SHP77 (cell line): ENCODE results near the gene EEA1.
A peak's percentile ranks its signal among the peaks of the same experiment; 100 is the strongest.
"Not testable (repeated sequence)": the region's sequence is repeated elsewhere in the genome, so short reads cannot be mapped to it uniquely, and the experiment has no call there.

Experiments used
- DNase-seq, 2 experiments: peaks; one replicate each; lab custom pipeline; 2025; lab: John Stamatoyannopoulos, UW

EEA1 gene

GRCh38 chr12:92928962-92929915, at the start of gene EEA1:
EEA1 (minus strand) TSS chr12:92929295; CDS start chr12:92929066, 229 bp downstream.
- peak; percentile 86 to 95 for DNase-seq

DNA sequence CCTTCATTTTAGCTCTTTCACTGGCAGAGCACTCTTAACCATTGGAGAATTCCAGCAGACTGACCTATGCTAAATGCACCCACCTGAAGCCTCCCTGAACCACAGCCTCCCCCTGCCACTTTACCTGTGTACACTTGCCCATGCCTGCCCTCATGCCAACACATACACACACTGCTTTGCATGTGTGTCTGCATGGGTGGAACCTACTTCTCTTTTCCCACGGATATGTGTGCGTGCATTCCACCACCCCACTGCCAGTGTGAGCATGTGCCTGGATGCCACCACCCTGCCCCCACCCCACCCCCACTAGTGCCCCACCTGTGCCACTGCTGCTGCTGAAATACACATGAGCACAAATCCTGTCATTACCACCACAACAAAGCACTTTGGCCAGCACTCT, 49.5 kb upstream of the EEA1 start:
- no peak for DNase-seq

GRCh38 chr12:92977326-92977725, 48.2 kb upstream of the EEA1 start:
- no peak for DNase-seq

DNA sequence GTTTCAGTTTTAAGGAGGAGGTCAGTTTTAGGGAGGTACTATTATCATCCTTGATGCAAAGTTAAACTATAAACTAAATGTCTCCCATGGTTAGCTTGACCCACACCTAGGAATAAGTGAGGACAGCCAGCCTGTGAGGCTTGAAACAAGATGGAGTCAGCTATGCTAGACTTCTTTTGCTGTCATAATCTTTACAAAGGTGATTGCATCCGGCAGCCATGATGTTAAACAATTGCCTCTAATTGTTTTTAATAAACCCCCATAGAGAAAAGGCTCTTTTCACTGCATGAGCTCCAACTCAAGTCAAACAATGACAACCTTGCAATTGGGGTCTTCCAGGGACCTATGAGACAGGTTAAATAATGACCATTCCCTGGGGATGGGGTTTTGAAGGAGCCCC, 45.7 kb upstream of the EEA1 start:
- no peak for DNase-seq

- no peak for DNase-seq
Observed at GRCh38 chr12:92973614-92974013, 44.5 kb upstream of the EEA1 start.

- no peak for DNase-seq
Observed at GRCh38 chr12:92971859-92972524, 42.9 kb upstream of the EEA1 start.

- no peak for DNase-seq
Observed at GRCh38 chr12:92968176-92968813, 39.2 kb upstream of the EEA1 start.

- not testable (repeated sequence) for DNase-seq
Observed at GRCh38 chr12:92964378-92964777, 35.3 kb upstream of the EEA1 start.

DNA sequence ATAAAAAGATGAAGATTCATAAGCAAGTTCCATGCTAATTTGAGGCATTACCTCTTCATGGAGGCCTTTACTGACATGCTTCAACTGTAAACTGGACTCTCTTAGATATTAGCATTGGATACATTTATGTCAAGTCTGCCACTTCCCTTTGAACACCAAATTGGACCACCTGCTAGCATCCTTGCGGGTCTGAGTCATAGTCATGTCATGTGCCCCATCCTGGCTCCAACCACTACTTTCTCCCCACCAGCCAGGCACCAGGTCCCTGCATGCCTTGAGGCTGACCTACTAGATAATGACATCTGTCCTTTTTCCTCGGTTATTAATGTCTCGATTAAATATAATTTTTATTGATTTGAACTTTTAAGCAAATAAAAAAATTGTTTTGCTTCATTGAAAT, 32.9 kb upstream of the EEA1 start:
- DNase-seq, result no peak

DNA sequence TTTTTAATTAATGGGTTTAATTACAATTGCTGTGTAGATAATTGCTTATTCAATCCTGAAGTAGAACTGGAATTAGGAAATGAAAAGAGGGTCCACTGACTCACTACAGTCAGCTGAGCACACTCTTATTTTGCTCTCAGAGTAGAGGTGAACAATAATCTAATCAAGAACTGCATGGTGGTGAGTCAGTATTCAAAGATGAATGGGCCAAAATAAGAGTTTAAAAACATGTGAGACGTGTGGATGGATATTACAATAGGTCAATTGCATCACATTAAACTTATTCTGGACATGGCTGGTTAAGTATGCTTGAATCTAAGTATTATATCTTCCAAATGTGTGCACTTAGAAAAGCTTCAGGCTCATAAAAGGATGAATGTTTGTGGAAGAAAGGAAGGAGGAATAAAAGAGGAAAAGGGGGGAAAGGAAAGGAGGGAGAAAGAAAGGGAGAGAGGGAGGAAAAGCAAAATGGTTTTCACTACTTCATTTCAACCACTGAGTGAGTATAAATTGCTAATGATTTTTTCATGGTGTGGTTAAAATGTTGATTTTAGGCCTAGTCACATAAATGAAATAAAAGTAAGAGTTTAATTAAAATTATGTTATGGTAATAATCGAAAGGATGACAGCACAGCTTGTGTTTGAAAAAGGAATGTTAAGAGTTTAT, 27.0 kb upstream of the EEA1 start:
- no peak for DNase-seq

GRCh38 chr12:92953747-92954146, 24.7 kb upstream of the EEA1 start:
- no peak for DNase-seq

- no peak for DNase-seq
Observed at GRCh38 chr12:92952394-92952793, 23.3 kb upstream of the EEA1 start.

DNA sequence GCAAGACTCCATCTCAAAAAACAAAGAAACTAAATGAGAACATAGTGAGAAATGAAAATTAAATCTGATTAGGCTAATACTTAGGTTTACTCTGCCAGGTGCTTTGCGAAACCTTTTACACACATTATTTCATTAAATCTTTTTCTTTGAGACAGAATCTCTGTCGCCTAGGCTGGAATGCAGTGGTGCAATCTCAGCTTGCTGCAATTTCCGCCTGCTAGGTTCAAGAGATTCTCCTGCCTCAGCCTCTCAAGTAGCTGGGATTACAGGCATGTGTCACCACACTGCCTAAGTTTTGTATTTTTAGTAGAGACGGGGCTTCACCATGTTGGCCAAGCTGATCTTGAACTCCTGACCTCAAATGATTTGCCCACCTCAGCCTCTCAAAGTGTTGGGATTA, 21.9 kb upstream of the EEA1 start:
- no peak for DNase-seq

DNA sequence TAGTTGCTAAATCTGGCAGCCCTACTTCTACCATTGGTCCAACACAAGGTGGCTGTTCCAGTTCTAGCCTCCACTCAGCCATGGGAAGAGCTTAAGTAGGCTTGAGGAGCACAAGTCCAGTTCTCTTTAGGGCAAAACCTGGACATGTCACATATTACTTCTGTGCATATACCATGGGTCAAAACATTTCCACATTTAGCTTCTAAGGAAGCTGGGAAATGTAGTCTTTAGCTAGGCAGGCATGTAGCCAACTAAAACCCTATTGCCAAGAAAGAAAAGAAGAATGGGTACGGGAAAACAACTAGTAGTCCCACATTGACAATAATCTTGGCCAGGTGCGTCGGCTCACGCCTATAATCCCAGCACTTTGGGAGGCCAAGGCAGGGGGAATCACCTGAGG, 20.9 kb upstream of the EEA1 start:
- DNase-seq, result no peak

- no peak for DNase-seq
Observed at GRCh38 chr12:92949466-92949865, 20.4 kb upstream of the EEA1 start.

- DNase-seq, result no peak
Observed at GRCh38 chr12:92947589-92948215, 18.6 kb upstream of the EEA1 start.

DNA sequence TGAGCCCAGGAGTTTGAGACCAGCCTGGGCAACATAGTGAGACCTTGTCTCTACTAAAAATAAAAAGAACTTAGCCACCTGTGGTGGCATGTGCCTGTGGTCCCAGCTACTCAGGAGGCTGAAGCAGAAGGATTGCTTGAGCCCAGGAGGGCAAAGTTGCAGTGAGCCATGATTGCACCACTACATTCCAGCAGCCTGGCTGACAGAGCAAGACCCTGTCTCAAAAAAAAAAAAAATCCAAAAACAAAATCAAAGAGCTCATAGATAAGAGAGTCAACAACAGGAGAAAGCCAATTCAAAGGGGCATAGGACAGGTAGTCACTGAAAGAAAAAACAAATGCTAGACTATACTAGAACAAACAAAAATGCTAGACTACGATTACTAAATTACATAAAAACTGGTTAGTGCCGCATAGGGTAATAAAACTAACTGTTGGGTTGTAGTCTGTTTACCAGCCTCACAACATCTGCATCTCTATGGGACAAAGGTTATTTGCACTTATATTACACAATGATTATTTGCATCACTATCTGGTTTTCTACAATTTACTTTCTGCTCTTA, 16.6 kb upstream of the EEA1 start:
- DNase-seq, result no peak

- DNase-seq, result no peak
Observed at GRCh38 chr12:92943482-92944250, 14.6 kb upstream of the EEA1 start.

DNA sequence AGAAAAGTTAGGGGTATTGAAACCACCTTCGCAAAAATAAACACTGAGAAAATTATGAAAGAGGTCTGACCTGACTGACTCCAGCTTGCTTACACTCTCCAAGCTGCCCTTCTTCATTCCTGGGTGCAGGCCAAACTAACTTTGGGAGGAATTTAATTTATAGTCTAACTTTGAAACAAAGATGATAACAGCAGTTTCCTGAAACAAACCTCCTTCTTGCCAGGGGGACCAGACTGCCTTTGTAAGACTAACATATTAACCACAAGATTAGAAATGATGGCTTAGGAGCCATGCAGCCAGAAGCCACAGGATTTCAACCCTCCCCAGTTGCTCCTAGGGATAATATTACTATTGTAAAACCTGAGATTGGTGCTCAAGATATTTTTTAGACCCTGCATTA, 13.8 kb upstream of the EEA1 start:
- no peak for DNase-seq

GRCh38 chr12:92939116-92939515, 10.0 kb upstream of the EEA1 start:
- DNase-seq, result no peak

DNA sequence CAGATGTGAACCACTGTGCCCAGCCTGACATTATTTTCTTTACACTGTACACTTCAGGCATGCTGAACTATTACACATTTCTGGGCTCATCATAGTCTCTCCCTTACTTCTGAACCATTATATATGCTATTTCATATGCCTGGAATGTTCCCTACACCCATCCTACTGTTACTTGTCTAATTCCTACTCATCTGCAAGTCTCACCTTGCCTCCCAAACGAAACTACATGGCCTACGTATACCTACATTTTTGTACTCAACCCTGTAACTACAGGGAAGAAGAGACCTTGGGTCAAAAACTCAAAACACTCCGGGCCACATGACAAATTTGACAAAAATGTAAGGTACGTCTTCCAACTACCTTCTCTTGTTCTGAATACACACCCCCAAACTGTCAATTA, 9.5 kb upstream of the EEA1 start:
- DNase-seq, result no peak
